Vagina (tissue), 2 donors: ENCODE measurements around the gene ERG. TPM values are rescaled to one million over a fixed set of nuclear protein-coding genes. Genes with fewer than 3 reads are reported as not detected.

Experiments
- DNase-seq, 2 donors: peaks; one replicate each; pipeline ENCODE4 v3.0.0-alpha.2; 2017; ENCODE audit errors: extremely low spot score in 2 of 2
- H3K27ac ChIP-seq: fragments of 200-600 bp; sonication (generic); one replicate; pipeline ENCODE4 v1.5.1; 2019
- H3K27me3 ChIP-seq: fragments of 200-600 bp; sonication (generic); one replicate; pipeline ENCODE4 v1.5.1; 2019
- H3K36me3 ChIP-seq, 2 donors: fragments of 200-600 bp; sonication (generic); one replicate each; pipeline ENCODE4 v1.5.1; 2017 to 2019
- H3K4me1 ChIP-seq: fragments of 200-600 bp; sonication (generic); one replicate; pipeline ENCODE4 v1.5.1; 2019
- H3K4me3 ChIP-seq, 2 donors: fragments of 200-600 bp; sonication (generic); 1 replicate in 1 of 2; 2 replicates in 1 of 2; pipeline ENCODE4 v1.5.1; 2016 to 2019
- H3K9me3 ChIP-seq: fragments of 200-600 bp; sonication (generic); one replicate; pipeline ENCODE4 v1.5.1; 2019
- CTCF ChIP-seq, 3 experiments: fragments of 450-650 bp in 2 of 3; fragments of 200-600 bp in 1 of 3; sonication (generic) in 1 of 3; IDR thresholded peaks; one replicate each; pipeline ENCODE4 v1.5.1; 2017 to 2019; ENCODE audit warnings: antibody characterized with exemption in 3 of 3, mild to moderate bottlenecking in 2 of 3, moderate library complexity in 2 of 3
- POLR2A ChIP-seq, 2 donors: fragments of 450-650 bp; IDR thresholded peaks; one replicate each; pipeline ENCODE4 v1.6.1; 2017; ENCODE audit warnings: antibody characterized with exemption in 2 of 2, mild to moderate bottlenecking in 2 of 2, moderate library complexity in 2 of 2
- POLR2AphosphoS5 ChIP-seq, 2 donors: sonication (generic); formaldehyde crosslinking; IDR thresholded peaks; one replicate each; pipeline ENCODE4 v1.9.0; 2017; ENCODE audit warnings: antibody characterized with exemption in 2 of 2, mild to moderate bottlenecking in 2 of 2, low read depth in 1 of 2; ENCODE audit not compliant: insufficient read depth in 1 of 2
- intact Hi-C: fragments of 100-400 bp; cut with DNase I; formaldehyde crosslinking; loops from one replicate; pipeline ENCODE4 v1.15.1; 2023
- total RNA-seq: library from RNA; depleted of rRNA; stranded (reverse); fragments of >200 nt; gene quantifications from one replicate; pipeline ENCODE4 v1.2.3, GENCODE V29; 2016

ERG gene
- total RNA-seq, 1 donor from 2014 or later = 20.9 TPM

GRCh38 chr21:38358666-38359065 lies 139.6 kb downstream of the ERG start:
- no peak overlapping the region for H3K27ac ChIP-seq
- intact Hi-C loops = loop anchor here (10.0 kb wide), 2 partner anchors 144 to 204 kb away; no protein-coding TSS in a partner anchor
- H3K27me3 ChIP-seq = no peaks in the 10 kb centered on the region
- no peaks in the 10 kb centered on the region for H3K9me3 ChIP-seq
- H3K36me3 ChIP-seq = no peaks in the 10 kb centered on the region
- no peak overlapping the region for H3K4me3 ChIP-seq
- H3K4me1 ChIP-seq = no peaks in the 10 kb centered on the region
- DNase-seq = peak; percentile 65 to 90
- TF ChIP-seq POLR2A (IDR thresholded peaks at IDR 0.05) (no peak), CTCF (IDR thresholded peaks at IDR 0.05) (no peak), POLR2AphosphoS5 (IDR thresholded peaks at IDR 0.05; ENCODE audit: insufficient read depth in 1 of 2, low read depth in 1 of 2) (no peak)

- intact Hi-C loops = loop anchor here (10.0 kb wide), 2 partner anchors 143 to 203 kb away; no protein-coding TSS in a partner anchor
- DNase-seq = no peak
- H3K36me3 ChIP-seq = no peaks in the 10 kb centered on the region
- no peak for TF ChIP-seq CTCF (IDR thresholded peaks at IDR 0.05)
- TF ChIP-seq POLR2A (IDR thresholded peaks at IDR 0.05) = no peak
- no peak for TF ChIP-seq POLR2AphosphoS5 (IDR thresholded peaks at IDR 0.05; ENCODE audit: insufficient read depth in 1 of 2, low read depth in 1 of 2)
- no peaks in the 10 kb centered on the region for H3K4me1 ChIP-seq
- H3K27ac ChIP-seq = no peak overlapping the region
- H3K9me3 ChIP-seq = no peaks in the 10 kb centered on the region
- no peaks in the 10 kb centered on the region for H3K27me3 ChIP-seq
- no peak overlapping the region for H3K4me3 ChIP-seq
These were observed 140.2 kb downstream of the ERG start for GRCh38 chr21:38358098-38358497.

- TF ChIP-seq POLR2A (IDR thresholded peaks at IDR 0.05) = no peak
- no peak for TF ChIP-seq CTCF (IDR thresholded peaks at IDR 0.05)
- no peak for TF ChIP-seq POLR2AphosphoS5 (IDR thresholded peaks at IDR 0.05; ENCODE audit: insufficient read depth in 1 of 2, low read depth in 1 of 2)
These were observed 141.2 kb downstream of the ERG start for GRCh38 chr21:38356883-38357625.

GRCh38 chr21:38355992-38356781 lies 142.1 kb downstream of the ERG start:
- H3K4me1 ChIP-seq = no peaks in the 10 kb centered on the region
- DNase-seq = peak; percentile 64 to 83
- no peaks in the 10 kb centered on the region for H3K9me3 ChIP-seq
- intact Hi-C loops = loop anchor here (10.0 kb wide), 2 partner anchors 141 to 201 kb away; no protein-coding TSS in a partner anchor
- no peaks in the 10 kb centered on the region for H3K27me3 ChIP-seq
- peak in 1 of 2 donors; percentile 25 for TF ChIP-seq POLR2AphosphoS5 (IDR thresholded peaks at IDR 0.05; ENCODE audit: insufficient read depth in 1 of 2, low read depth in 1 of 2)
- no peak for TF ChIP-seq POLR2A (IDR thresholded peaks at IDR 0.05)
- peak; percentile 86 to 90 (median 88) for TF ChIP-seq CTCF (IDR thresholded peaks at IDR 0.05)
- no peaks in the 10 kb centered on the region for H3K36me3 ChIP-seq
- no peak overlapping the region for H3K27ac ChIP-seq
- no peak overlapping the region for H3K4me3 ChIP-seq

More at GRCh38 chr21:38356883-38357625, 141.2 kb downstream of the ERG start:
- Histone ChIP-seq H3K27ac (no peak overlapping the region), H3K36me3 (no peaks in the 10 kb centered on the region), H3K27me3 (no peaks in the 10 kb centered on the region), H3K4me3 (no peak overlapping the region), H3K4me1 (no peaks in the 10 kb centered on the region), H3K9me3 (no peaks in the 10 kb centered on the region)
- intact Hi-C loops = loop anchor here (10.0 kb wide), 2 partner anchors 142 to 202 kb away; no protein-coding TSS in a partner anchor
- DNase-seq = peak; percentile 61 to 70
